ENCODE measurements around the gene MEGF11. TPM values are rescaled to one million over a fixed set of nuclear protein-coding genes. Genes with fewer than 3 reads are reported as not detected.

MEGF11 gene
- total RNA-seq, 1 donor from 2014 or later: 6.8 TPM

DNA sequence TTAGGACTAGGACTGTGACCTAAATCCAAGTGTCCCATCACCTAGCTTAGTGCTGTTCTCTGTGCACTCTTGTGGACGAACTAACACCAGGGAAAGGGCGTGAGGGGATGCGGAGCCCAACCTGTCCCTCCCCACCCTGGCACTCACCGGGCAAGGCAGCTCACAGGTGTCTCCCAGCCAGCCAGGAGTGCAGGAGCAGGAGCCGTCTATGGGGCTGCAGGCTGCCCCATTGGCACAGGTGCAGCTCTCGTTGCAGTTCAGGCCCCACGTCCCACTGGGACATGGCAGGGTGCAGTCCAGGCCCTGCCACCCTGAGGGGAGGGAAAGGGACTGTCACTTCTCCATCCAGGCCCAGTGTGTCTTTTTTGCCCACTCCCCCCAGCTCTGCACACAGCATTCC is 324.0 kb downstream of the MEGF11 start:
- ATAC-seq (no peak), DNase-seq (ENCODE audit: low spot score) (no peak)
- intact Hi-C loops (cut with DNase I): no loop called here

DNA sequence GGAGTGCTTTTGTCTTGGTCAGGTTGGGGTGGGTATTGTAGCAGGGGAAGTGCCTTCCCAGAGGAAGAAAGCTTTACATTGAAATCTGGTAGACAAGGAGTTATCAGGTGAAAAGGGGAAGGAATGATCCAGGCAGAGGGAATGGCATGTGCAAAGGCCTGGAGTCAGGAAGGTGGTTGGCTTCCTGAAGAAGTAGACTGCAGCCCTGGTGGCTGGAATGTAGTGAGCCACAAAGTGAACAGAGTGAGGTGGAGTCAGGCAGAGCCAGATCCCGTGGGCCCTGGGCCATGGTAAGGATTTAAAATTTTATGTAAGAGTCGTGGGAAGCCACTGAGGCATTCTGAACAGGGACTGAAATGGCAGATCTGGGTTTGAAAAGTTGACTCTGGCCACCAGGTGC is 326.0 kb downstream of the MEGF11 start:
- no peak for ATAC-seq
- no peak for DNase-seq (ENCODE audit: low spot score)

DNA sequence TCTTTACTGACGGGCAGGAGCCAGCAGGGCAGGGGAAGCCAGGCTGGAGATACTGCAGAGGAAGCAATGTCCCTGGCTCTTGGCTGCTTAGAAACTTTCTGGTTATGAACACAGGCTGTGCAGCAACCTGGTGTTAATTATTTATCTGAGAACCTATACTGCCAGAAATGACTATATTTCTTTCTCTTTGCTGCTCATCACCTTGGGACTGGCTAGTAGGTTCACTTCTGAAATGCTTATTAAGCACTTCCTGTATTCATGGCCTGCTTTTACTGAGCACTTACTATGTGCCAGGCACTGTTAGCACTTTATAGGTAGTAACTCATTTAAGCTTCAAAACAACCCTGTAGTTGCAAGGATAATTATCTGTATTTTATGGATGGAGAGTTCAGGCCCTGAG is 326.7 kb downstream of the MEGF11 start:
- intact Hi-C loops (cut with DNase I): no loop called here
- DNase-seq (ENCODE audit: low spot score): no peak
- ATAC-seq: no peak

More for the DNA sequence above, 326.0 kb downstream of the MEGF11 start:
- intact Hi-C loops (cut with DNase I): no loop called here

DNA sequence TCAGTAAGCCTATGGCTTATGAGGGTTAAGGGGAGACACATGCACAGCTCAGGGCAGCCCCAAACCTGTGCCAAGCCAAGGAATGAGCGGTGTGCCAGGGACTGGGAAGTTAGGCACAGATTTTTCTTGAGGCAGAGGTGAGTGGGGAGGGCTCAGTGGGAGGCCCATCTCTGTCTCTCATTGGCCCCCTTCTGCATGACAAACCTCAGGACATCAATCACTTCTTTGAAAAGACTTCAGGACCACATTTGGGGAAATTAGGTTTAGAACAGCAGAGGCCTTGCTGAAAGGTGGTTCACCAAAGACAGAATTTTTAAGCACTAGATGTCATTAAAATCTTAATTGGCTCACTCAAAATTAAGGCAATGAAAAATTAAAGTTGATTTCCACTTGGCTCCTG is 327.1 kb downstream of the MEGF11 start:
- DNase-seq (ENCODE audit: low spot score) (no peak), ATAC-seq (no peak)
- intact Hi-C loops (cut with DNase I): no loop called here

DNA sequence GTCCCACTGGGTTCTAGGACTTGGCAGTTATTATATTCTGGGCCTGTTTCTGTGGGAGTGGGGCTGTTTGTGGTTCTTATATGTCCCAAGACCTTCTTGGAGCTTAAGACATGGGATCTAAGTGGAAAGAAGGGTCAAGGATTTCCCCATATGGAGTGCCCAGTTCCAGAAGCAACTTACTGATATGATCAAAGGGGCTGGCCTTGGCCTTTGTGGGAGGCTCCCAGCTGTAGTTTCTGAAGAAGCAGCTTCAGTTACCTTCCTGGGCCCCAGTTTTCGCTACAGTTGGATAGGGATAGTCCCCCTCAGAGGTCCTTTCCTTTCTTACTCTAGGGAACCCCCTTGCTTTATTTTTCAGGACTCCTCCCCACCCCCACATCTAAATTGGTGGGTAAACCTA is 328.2 kb downstream of the MEGF11 start:
- intact Hi-C loops (cut with DNase I): no loop called here
- ATAC-seq (no peak), DNase-seq (ENCODE audit: low spot score) (no peak)

DNA sequence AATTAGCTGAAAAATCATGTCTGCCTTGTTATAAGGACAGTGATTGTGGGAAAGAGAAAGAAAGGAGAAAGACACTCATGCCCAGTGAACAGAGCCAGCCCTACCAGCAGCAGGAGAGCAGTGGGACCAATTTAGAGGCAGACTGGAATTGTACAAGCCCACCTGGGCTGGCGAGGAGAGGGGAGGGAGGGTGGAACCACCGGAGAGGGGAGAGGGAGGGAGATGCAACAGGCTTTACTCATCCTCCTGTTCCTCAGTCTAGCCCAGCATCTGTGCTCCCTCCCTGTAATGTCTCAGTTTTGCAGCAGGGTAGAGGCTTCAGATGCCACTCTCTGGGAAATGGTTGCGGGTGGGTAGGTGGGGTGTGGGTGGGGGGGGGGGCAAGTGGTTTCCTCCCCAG is 329.5 kb downstream of the MEGF11 start:
- no peak for DNase-seq (ENCODE audit: low spot score)
- no peak for ATAC-seq
- intact Hi-C loops (cut with DNase I): no loop called here

DNA sequence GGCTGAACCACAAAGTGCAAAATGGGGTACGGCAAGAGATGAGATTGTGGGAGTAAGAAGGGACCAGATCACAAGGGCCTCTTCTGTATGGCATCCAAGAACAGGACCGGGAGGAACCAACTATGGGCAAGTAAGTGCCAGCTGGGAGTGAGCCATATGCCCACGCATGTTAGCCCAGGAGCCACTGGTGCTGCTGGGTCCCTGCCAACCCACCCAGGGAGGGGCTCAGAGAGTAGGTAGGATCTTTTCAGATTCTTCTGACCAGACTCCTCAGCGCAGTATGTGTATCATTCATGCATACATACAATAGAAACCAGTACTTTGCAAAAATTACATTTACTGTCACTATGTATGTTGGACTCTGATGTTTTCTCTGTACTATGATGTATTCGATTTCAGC is 330.3 kb downstream of the MEGF11 start:
- intact Hi-C loops (cut with DNase I): no loop called here
- DNase-seq (ENCODE audit: low spot score): no peak
- ATAC-seq: no peak

DNA sequence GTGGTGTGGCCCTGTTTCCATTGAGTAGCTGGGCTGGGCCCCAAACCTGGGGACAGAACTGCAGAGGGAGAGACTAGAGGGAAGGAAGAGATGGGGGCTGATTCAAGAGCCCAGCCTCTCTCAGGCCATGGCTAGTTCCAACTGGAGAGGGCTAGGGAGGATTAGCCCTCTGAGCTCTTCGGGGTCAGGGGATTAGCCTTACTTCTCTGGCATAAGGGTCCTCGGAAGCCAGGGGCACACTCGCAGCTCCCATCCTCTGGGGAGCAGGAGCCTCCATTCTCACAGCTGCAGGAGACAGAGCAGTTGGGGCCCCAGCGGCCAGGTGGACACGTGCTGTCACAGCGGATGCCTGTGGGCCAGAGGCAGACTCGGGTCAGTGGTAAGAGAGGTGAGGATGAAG is 330.9 kb downstream of the MEGF11 start:
- intact Hi-C loops (cut with DNase I): no loop called here
- DNase-seq (ENCODE audit: low spot score) (no peak), ATAC-seq (no peak)

DNA sequence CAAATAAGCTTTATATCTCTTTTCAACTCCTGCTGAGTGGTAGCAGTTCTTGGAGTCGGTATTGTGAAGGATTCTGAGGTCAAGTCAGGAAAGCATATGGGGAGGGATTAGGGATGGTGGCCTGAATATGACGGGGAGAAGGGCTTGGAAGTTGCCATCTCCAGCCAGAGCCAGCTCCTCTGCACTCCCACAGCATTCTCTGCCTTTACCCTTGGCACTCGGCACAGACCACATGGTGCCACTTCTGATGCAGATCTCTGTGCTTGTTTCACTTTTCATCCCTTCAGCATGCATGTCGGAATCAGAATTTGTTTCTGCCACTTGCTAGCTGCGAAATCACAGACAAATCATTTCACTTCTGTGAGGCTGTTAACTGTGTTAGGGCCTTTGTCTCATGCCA is 331.8 kb downstream of the MEGF11 start:
- no peak for ATAC-seq
- intact Hi-C loops (cut with DNase I): no loop called here
- no peak for DNase-seq (ENCODE audit: low spot score)

DNA sequence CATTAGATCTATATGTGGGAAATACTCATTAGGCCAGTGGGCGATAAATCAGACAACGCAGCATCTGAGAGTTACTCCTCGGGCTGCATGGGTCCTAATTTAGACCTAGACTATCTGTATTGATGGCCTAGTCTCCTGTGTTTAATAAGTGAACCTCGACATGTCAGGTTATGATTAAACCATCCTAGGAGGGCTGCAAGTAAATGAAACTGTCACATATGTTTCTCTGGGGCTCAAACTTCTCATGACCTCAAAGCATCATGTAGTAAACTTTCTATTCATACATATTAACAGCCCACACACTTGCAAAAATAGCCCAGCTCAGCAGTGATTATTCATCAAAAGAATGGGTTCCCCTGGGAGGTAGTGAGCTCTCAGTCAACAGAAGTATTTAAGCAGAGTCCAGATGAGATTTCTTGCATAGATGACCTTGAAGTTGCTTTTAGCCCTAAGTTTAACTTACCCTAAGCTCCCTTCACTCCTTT is 332.7 kb downstream of the MEGF11 start:
- ATAC-seq (no peak), DNase-seq (ENCODE audit: low spot score) (no peak)
- intact Hi-C loops (cut with DNase I): no loop called here

DNA sequence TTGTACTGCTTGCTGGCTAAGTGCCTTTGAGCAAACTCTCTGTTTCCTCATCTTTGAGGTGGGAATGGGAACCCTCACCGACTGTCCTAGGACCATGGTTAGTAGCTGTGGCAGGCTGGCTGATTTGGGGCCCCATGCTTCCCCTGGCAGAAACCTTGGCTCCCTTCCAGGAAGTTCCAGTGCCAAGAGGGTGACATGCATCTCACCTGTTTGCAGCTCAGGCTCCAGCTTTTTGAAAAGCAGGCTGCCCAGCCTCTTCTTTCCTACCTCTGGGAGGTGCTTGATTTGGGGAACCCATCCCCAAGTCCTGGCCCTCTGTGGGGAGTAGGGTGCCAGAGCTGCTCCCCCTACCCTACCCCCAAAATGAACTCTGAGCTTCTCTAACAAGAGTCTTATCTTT is 333.4 kb downstream of the MEGF11 start:
- ATAC-seq (no peak), DNase-seq (ENCODE audit: low spot score) (no peak)
- intact Hi-C loops (cut with DNase I): no loop called here

DNA sequence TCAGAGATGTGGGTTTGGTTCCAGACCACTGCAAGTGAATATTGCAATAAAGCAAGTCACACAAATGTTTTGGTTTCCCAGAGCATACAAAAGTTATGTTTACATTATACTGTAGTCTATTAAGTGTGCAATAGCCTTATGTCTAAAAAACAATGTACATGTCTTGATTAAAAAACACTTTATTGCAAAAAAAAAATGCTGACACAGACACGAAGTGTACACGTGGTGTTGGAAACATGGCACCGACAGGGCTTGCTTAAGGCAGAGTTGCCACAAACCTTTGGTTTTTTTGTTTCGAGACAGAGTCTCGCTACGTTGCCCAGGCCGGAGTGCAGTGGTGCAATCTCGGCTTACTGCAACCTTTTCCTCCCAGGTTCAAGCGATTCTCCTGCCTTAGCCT is 334.2 kb downstream of the MEGF11 start:
- intact Hi-C loops (cut with DNase I): no loop called here
- DNase-seq (ENCODE audit: low spot score) (no peak), ATAC-seq (no peak)

DNA sequence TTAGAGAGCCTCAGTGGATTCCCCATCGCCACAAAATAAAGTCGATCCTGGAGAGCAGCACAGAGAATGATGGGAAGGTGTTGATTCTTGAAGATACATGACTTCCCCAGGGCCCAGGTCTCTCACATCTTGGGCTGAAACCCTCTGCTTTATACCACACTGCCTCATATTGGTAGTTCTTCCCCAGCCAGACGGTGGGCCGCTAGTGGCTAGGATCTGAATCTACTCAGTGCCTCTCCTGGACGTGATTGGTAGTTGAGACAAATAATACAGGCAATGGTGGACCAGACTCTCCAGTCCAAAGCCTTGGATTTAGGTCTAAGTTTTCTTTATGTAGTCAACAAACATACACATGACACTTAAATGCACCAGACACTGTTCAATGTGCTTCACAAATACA is 334.6 kb downstream of the MEGF11 start:
- intact Hi-C loops (cut with DNase I): no loop called here
- DNase-seq (ENCODE audit: low spot score): no peak
- ATAC-seq: no peak

DNA sequence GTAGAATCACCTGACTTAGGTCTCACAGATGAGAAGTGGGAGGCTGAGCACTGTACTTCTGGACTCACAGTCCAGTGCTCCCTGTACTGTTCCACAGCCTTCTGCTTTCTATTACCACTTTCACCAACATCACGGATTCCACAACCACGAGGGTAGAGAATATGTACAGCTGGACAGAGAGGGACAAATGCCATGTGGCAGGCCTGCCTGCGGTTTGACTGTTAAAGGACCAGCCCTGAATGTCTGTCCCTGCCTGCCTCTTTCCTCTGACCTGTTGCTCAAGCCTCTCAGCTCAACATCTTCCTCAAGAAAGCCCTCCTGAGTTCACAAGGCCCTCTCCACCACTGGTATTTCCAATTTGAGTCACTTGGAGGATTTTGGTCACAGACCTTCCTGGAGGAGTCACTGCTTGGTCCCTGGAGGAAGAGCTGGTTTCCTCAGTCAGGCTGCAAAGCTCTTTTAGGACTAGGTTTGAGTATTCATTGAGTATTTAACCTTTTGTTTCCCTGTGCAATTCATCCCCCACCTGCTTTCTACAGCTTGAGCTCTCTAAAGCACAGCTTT is 335.1 kb downstream of the MEGF11 start:
- DNase-seq (ENCODE audit: low spot score) (no peak), ATAC-seq (no peak)
- intact Hi-C loops (cut with DNase I): no loop called here

DNA sequence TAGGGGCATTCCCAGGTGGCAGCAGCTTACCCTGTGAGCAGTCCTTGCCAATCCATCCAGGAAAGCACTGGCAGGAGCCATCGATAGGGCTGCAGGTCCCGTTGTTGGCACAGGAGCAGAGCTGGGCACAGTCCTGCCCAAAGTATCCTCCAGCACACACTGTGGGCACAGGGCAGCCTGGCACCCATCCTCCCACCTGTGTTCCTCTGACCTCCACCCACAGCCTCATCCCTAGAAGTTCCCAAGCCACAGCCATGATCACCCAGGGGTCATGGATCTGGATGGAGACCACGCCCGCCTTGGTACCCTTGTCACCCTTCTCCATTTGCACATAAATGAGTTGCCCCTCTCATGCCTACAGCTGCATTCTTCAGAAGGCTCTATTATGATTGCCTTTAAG is 335.6 kb downstream of the MEGF11 start:
- intact Hi-C loops (cut with DNase I): no loop called here
- DNase-seq (ENCODE audit: low spot score) (no peak), ATAC-seq (no peak)

DNA sequence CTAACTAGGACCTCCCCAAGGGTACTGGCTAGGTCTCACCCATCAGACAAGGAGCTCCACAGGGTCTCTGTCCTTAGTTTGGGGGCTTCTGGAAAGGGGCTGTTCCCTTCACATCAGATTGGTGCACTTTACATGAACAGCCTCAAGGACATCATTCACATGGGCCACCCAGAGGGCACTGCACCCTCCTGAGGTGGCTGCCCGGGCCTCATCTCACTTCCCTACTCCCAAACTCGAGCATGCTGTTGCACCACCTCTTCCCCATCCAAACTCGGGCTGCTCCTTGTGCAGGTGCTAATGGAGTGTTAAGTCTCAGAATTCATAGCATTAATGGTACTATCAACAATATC is 336.2 kb downstream of the MEGF11 start:
- intact Hi-C loops (cut with DNase I): no loop called here
- no peak for DNase-seq (ENCODE audit: low spot score)
- ATAC-seq: no peak

DNA sequence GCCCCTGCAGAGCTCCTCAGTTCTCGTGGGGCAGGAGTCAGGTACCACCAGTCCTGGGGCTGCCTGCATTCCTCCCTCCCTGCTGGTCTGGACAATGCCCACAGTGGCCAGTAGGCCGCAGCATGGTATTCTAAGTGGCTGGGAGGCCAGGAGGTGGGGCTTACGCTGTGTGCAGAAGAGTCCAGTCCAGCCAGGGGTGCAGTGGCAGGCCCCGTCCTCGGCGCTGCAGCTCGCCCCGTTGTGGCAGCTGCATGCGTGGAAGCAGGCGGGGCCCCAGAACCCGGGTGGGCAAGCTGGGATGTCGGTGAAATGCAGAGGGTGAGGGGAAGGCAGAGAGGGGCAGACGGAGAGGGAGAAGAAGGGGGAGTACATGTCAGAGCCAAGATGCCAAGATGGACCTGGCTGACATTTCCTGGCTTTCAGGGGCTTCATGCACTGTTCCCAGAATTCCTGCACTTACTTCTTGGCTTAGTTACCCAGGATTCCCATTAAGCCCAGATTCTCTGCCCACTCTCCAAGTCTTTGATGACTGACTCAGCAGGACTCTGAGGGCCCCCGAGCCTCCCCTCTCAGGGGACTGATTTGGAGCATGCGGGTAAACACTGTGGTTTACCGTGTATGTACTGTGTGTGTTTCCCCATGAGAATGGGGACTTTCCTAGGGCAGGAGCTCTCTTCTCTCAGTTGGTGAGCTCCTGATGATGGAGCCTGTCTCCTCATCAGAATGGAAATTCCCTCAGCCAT is 336.7 kb downstream of the MEGF11 start:
- peak; percentile 63 for DNase-seq (ENCODE audit: low spot score)

DNA sequence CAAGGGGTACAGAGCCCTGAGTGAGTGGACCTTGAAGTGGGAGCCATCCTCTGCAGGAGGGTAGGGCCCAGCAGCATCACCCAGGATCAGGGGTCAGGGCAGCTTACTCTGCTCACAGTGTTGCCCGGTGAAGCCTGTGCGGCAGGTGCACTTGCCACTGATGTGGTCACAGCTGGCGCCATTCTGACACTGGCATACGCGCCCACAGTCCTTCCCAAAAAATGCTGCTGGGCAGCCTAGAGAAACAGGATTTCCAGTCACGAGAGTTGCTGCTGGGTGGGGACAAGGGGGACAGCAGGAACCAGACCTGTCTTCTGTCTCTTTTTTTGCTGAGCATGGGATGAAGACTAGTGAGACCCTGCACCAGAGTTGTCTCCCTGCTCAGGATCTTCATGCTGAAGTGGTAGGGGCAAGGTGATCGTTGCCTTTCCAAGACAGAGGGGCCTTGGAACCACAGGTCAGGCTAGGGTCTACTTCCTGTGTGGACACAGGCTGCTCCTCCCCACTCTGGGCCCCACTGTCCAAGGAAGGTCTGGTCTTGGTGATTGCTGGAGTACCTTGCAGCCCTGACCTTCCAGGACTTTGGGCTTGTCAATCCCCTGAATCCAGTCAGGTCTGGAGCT is 337.4 kb downstream of the MEGF11 start:
- ATAC-seq: no peak
- intact Hi-C loops (cut with DNase I): no loop called here
- no peak for DNase-seq (ENCODE audit: low spot score)

More for the DNA sequence above, 336.7 kb downstream of the MEGF11 start:
- peak; percentile 86 for ATAC-seq
- intact Hi-C loops (cut with DNase I): no loop called here

DNA sequence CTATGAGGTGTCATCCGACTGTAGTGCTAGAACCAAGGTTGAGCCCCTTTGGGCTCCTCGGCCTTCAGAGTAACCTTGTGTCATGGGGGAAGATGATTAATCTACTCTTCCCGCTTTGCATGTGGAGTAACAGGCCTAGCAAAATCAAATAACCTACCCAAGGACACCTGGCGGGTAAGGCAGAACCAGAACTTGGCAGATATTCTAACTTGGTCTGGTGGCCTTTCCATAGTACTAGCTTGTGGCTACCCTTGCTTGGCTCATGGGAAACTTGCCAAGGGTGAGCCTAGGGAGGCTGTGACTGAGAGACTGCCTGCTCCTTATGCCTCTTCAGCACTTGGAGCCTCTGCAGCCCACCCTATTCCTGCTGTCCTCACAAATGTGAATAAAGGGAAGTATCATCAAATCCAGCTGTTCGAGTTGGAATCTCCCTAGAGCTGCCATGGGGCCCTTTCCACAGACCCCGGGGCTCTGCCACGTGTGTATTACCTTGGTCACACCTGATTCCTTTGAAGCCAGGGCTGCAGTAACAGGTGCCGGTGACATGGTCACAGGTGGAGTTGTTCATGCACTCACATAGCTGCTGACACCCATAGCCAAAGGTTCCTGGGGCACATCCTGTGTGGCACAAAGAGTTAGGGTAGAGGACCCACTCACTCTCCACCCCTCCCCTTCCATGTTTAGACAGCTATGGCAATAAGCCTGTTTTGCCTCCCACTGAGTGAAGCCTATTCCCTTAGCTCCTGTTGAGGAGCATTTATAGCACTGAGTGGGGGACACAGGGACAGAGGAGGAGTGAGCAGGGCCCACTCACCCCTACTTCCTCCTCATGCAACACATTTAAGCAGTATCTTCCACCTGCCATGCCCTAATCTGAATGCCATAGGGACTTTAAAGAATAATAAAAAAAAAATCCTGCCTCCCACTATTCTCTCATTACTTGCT is 338.3 kb downstream of the MEGF11 start:
- no peak for ATAC-seq
- intact Hi-C loops (cut with DNase I): no loop called here
- no peak for DNase-seq (ENCODE audit: low spot score)

DNA sequence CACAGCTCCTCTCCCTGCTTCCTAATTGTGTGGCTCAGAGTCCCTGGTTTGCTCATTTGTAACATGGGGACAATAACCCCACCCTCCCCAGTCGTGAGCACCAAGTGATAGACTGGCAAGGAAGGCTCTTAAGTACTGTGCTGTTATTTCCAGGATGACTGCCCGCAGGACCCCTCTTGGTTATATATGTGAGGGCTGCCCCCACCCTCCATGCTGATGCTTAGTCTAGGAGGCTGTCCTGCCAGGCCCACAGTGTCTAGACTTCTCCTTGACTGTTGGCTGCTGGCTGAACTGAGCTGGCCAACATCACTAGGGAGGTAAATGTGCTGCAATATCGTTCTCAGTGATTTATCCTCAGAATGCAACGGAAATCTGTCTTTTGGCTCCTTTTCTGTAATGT is 339.2 kb downstream of the MEGF11 start:
- intact Hi-C loops (cut with DNase I): no loop called here
- ATAC-seq (no peak), DNase-seq (ENCODE audit: low spot score) (no peak)

Measured in sciatic nerve (tissue), 2 donors.